ENCODE results near the gene WFDC2.

DNA sequence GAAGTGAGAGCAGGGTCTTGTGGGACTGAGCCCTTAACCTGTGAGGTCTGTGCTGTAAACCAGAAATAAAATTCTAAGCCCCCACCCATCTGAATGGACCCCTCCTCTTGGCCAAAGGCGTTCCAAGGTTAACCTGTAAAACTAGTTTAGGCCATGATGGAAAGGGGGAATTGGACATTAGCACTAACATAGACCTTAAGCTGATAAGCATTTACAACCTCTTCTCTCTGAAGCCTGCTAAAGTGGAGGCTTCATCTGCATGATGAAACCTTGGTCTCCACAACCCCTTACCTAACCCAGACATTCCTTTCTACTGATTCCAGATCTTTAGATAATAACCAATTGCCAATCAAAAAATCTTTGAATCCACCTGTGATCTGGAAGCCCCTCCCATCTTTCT is 27.8 kb upstream of the WFDC2 start:
- TF ChIP-seq POLR2A (IDR thresholded peaks at IDR 0.05; ENCODE audit: low read depth, low read length) (no peak), RFX5 (IDR thresholded peaks at IDR 0.05; ENCODE audit: low read depth, low read length) (no peak), CHD1 (IDR thresholded peaks at IDR 0.05; ENCODE audit: low read depth, low read length) (no peak), MAFK (IDR thresholded peaks at IDR 0.05; ENCODE audit: low read depth, low read length) (no peak), CEBPB (IDR thresholded peaks at IDR 0.05; ENCODE audit: low read depth, low read length) (no peak), MAZ (IDR thresholded peaks at IDR 0.05; ENCODE audit: borderline replicate concordance, low read depth, low read length) (no peak), NFE2L2 (IDR thresholded peaks at IDR 0.05; ENCODE audit: low read depth, low read length) (no peak), RAD21 (IDR thresholded peaks at IDR 0.05; ENCODE audit: low read length) (no peak), SMC3 (IDR thresholded peaks at IDR 0.05; ENCODE audit: low read depth, low read length) (no peak), FOS (IDR thresholded peaks at IDR 0.05; ENCODE audit: low read depth, low read length) (no peak)
- TF ChIP-seq, protein P1, sequence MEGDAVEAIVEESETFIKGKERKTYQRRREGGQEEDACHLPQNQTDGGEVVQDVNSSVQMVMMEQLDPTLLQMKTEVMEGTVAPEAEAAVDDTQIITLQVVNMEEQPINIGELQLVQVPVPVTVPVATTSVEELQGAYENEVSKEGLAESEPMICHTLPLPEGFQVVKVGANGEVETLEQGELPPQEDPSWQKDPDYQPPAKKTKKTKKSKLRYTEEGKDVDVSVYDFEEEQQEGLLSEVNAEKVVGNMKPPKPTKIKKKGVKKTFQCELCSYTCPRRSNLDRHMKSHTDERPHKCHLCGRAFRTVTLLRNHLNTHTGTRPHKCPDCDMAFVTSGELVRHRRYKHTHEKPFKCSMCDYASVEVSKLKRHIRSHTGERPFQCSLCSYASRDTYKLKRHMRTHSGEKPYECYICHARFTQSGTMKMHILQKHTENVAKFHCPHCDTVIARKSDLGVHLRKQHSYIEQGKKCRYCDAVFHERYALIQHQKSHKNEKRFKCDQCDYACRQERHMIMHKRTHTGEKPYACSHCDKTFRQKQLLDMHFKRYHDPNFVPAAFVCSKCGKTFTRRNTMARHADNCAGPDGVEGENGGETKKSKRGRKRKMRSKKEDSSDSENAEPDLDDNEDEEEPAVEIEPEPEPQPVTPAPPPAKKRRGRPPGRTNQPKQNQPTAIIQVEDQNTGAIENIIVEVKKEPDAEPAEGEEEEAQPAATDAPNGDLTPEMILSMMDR (conservative IDR thresholded peaks at IDR 0.05; ENCODE audit: low read depth, low read length): no peak
- TF ChIP-seq, protein P2, sequence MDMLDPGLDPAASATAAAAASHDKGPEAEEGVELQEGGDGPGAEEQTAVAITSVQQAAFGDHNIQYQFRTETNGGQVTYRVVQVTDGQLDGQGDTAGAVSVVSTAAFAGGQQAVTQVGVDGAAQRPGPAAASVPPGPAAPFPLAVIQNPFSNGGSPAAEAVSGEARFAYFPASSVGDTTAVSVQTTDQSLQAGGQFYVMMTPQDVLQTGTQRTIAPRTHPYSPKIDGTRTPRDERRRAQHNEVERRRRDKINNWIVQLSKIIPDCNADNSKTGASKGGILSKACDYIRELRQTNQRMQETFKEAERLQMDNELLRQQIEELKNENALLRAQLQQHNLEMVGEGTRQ (IDR thresholded peaks at IDR 0.05; ENCODE audit: low read depth, low read length): no peak

Data from IMR-90 (cell line).